ENCODE results near the gene AKR1C8.
A peak's percentile ranks its signal among the peaks of the same experiment; 100 is the strongest.
"Not testable (repeated sequence)": the region's sequence is repeated elsewhere in the genome, so short reads cannot be mapped to it uniquely, and the experiment has no call there.

The AKR1C8 gene

DNA sequence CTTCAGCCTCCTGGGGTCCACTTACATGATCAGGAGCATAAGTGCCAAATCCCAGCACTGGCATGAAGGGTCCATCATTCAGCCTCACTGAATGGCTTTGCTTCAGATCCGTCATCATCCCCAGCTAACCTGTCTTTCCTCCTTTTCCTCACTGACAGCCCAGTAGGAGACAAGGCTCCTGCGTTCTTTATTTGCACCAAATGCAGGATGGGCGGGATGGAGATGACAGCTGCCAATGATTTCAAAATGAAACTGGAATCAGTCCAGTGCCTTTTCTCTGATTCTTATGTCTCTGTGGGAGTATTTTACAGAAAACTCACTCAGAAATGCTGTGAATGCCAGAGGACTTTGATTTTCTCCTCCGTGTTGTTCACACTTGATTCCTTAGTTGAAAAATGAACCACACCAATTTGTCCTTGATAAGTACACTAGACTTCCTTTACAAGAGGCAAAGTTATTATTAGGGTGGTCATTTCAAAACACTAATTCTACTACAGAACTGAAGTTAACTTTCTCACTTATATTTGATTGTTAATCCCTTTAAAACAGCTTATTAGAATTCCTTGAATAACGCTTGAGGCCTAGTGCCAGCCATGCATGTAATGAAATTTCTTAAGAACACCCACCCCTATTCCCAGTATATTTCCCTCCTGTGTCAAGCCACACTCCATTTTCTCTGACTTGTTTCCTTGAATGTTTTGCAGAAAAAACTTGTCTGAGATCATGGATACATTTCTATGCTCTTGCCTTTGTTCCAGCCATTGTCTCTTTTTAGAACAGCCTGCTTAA, at the start of gene AKR1C8:
TSS of gene AKR1C8 (minus strand) at position 164 of the 789 bp plus-strand sequence. CDS start at position 118, 46 bp downstream.
- no peak for DNase-seq (ENCODE audit: low spot score)

- peak; percentile 56 for DNase-seq (ENCODE audit: low spot score)
Observed at GRCh38 chr10:5234106-5234860, 49.3 kb upstream of the AKR1C8 start.

GRCh38 chr10:5233324-5233723, 48.4 kb upstream of the AKR1C8 start:
- no peak for DNase-seq (ENCODE audit: low spot score)

GRCh38 chr10:5229019-5229418, 44.1 kb upstream of the AKR1C8 start:
- no peak for DNase-seq (ENCODE audit: low spot score)

GRCh38 chr10:5222942-5223341, 38.0 kb upstream of the AKR1C8 start:
- not testable (repeated sequence) for DNase-seq (ENCODE audit: low spot score)

GRCh38 chr10:5219262-5219661, 34.3 kb upstream of the AKR1C8 start:
- DNase-seq (ENCODE audit: low spot score) = no peak

DNA sequence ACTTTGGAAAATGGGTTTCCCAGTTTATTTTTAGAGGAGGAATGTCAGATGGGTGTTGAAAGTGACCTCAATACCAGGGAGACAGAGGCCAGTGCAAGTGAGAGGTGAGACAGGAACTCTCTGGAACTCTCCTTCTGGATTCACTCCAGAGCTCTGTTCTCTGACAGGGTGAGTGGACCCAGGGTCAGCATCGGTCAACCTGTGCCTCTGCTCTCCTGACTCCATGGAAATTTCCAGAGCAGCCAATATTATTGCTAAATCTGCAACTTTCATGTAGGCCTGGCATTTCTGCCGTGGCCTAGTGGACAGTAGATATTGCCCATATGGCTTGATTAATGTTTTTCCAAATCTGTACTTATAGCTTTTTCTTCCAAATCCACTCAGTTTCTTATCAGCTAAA, 31.9 kb upstream of the AKR1C8 start:
- no peak for DNase-seq (ENCODE audit: low spot score)

GRCh38 chr10:5211696-5212536, 27.0 kb upstream of the AKR1C8 start:
- no peak for DNase-seq (ENCODE audit: low spot score)

DNA sequence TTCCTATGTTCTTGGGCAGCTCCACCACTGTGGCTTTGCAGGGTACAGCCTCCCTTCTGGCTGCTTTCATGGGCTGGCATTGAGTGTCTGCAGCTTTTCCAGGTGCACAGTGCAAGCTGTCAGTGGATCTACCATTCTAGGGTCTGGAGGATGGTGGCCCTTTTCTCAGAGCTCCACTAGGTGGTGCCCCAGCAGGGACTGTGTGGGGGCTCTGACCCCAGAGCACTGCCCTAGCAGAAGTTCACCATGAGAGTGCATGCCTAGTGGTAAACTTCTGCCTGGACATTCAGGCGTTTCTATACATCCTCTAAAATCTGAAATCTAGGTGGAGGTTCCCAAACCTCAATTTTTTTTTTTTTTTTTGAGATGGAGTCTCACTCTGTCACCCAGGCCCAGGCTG, 25.3 kb upstream of the AKR1C8 start:
- DNase-seq (ENCODE audit: low spot score) = not testable (repeated sequence)

GRCh38 chr10:5209776-5210175, 24.8 kb upstream of the AKR1C8 start:
- not testable (repeated sequence) for DNase-seq (ENCODE audit: low spot score)

DNA sequence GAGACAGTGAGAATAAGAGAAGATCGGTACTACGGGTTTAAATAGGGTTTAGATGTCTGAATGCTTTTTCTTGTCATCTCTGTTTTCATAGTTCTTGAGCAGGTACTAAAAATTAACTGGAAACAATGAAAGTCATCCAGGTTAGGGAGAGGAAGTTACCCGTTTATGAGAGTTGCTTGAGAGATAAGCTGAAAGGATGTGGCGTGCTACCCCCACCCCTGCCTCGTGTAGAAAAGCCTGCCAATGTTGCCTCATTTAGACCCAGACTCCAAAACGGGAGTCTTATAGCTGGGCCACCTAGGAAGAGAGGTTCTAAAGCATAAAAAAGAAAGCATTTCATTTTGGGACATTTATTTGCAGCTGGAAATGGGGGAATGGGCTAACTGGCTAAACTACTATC, 21.8 kb upstream of the AKR1C8 start:
- DNase-seq (ENCODE audit: low spot score) = no peak

- DNase-seq (ENCODE audit: low spot score) = no peak
Observed at GRCh38 chr10:5199398-5199797, 14.4 kb upstream of the AKR1C8 start.

DNA sequence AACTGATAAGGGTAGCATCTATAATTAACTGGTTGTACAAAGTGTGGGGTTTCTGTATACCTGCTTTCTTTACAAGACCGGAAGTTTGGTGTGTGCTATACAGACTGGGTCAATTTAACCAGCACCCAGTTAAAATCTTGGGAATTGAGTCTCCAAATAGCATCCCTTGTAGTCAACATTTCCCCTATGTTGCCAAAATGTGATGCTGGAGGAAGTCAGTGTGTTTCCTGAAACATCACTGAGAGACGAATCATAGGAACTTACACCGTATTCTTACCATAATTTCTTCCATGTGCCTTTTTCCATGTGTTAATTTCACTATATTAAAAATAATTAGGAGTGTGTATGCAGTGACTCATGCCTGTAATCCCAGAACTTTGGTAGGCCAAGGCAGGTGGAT, 13.4 kb upstream of the AKR1C8 start:
- peak; percentile 9 for DNase-seq (ENCODE audit: low spot score)

- peak; percentile 4 for DNase-seq (ENCODE audit: low spot score)
Observed at GRCh38 chr10:5196702-5197113, 11.8 kb upstream of the AKR1C8 start, which contains the start of gene AKR1C4. Gene AKR1C4, plus strand, starts transcription at chr10:5196837. Its CDS starts 31 bp downstream, at chr10:5196868.

DNA sequence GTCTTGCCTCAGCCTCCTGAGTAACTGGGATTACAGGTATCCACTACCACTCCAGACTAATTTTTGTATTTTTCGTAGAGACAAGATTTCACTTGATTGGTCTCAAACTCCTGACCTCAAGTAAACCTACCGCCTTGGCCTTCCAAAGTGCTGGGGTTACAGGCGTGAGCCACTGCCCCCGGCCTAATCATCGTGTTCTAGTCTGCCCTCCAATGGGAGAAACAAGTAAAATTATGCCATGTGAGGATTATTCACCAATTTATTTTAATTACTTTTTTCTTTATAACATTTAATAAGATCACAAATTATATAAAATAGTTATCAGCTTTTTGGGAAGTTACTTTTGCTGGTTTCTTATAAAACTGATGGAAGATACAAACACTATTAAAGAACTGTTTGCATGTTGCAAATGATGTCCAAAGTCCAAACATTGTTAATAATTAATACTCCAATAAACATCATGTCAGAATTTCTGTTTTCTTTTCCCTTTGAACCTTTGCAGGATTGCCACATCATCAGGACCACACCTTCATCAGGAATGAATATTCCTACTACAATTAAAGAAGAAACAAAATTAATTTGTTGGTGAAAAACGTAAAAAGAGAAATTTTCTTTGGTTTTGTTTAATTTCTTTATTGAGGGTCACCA, 10.9 kb upstream of the AKR1C8 start:
- no peak for DNase-seq (ENCODE audit: low spot score)

- DNase-seq (ENCODE audit: low spot score) = no peak
Observed at GRCh38 chr10:5194431-5194830, 9.5 kb upstream of the AKR1C8 start.

GRCh38 chr10:5188358-5188757, 3.4 kb upstream of the AKR1C8 start:
- DNase-seq (ENCODE audit: low spot score) = no peak

DNA sequence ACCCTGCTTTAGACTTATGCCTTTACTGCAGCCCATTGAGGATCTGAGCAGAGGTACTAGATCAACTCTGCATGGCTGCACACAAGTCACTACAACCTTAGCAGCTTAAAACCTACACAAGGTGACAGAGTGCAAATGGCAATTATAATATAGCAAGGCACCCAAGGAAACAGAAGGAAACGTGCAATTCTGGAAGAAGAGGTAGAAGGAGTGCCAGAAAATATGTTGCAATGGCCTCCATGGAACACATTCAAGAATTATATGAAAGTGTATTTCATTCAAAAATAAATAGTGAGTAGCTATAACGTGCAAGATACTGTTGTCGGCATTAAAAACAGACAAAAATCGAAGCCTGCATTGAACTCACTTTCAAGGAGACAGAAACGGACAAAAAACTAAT, 2.9 kb upstream of the AKR1C8 start:
- DNase-seq (ENCODE audit: low spot score) = no peak

GRCh38 chr10:5183923-5184322, 1.0 kb downstream of the AKR1C8 start:
- DNase-seq (ENCODE audit: low spot score) = no peak

- DNase-seq (ENCODE audit: low spot score) = not testable (repeated sequence)
Observed at GRCh38 chr10:5180503-5180902, 4.4 kb downstream of the AKR1C8 start.

GRCh38 chr10:5175581-5175980, 9.4 kb downstream of the AKR1C8 start:
- DNase-seq (ENCODE audit: low spot score) = not testable (repeated sequence)
